Heart right ventricle (tissue), 16 donors: ENCODE data around the gene TMEM86B. TPM values are rescaled to one million over a fixed set of nuclear protein-coding genes. Genes with fewer than 3 reads are reported as not detected.

Source experiments
- ATAC-seq, 8 donors: fragments of 200-7000 bp; cut with Tn5 transposase; one replicate each; pipeline ENCODE4 v1.9.1; 2020; ENCODE audit warnings: mild to moderate bottlenecking in 8 of 8, moderate library complexity in 8 of 8, moderate number of reproducible peaks in 1 of 8
- DNase-seq, 2 donors: peaks; one replicate each; pipeline ENCODE4 v3.0.0-alpha.2; 2020
- H3K27ac ChIP-seq, 10 donors: fragments of 200-600 bp; sonication (generic) in 2 of 10; one replicate each; pipeline versions ENCODE4 v1.5.0 to v1.8.0; 2020 to 2022; ENCODE audit warnings: mild to moderate bottlenecking in 3 of 10
- H3K27me3 ChIP-seq, 7 donors: fragments of 200-600 bp; one replicate each; pipeline ENCODE4 v1.8.0; 2021 to 2022; ENCODE audit warnings: mild to moderate bottlenecking in 2 of 7
- H3K36me3 ChIP-seq, 9 donors: fragments of 200-600 bp; sonication (generic) in 1 of 9; one replicate each; pipeline versions ENCODE4 v1.5.0 to v1.8.0; 2020 to 2022; ENCODE audit warnings: mild to moderate bottlenecking in 2 of 9
- H3K4me1 ChIP-seq, 9 donors: fragments of 200-600 bp; sonication (generic) in 1 of 9; one replicate each; pipeline versions ENCODE4 v1.5.0 to v1.8.0; 2020 to 2022; ENCODE audit warnings: mild to moderate bottlenecking in 4 of 9
- H3K4me3 ChIP-seq, 10 donors: fragments of 200-600 bp; sonication (generic) in 2 of 10; one replicate each; pipeline versions ENCODE4 v1.5.0 to v1.8.0; 2020 to 2022; ENCODE audit warnings: mild to moderate bottlenecking in 7 of 10, moderate library complexity in 2 of 10
- H3K9me3 ChIP-seq, 11 donors: fragments of 200-600 bp in 10 of 11; sonication (generic) in 2 of 11; one replicate each; pipeline versions ENCODE4 v1.5.0 to v1.8.0; 2013 to 2022; ENCODE audit warnings: mild to moderate bottlenecking in 2 of 11, control low read depth in 1 of 11, moderate library complexity in 1 of 11
- WGBS, 2 donors: extraction: QIAGEN DNeasy Blood & Tissue Kit; methylation state at CpG; one replicate each; pipeline ENCODE4 v1.1.7; 2013; ENCODE audit warnings: inconsistent platforms in 1 of 2; 5-methylcytosine and 5-hydroxymethylcytosine counted together
- intact Hi-C, 10 donors: fragments of 100-400 bp; cut with DNase I; formaldehyde crosslinking; loops; one replicate each; pipeline versions ENCODE4 v1.11.1 to v1.14.2; 2022
- polyA plus RNA-seq, 2 donors: library from polyadenylated mRNA; stranded (reverse); fragments of 200-250 nt; gene quantifications; one replicate each; pipeline ENCODE4 v1.2.3, GENCODE V29; 2013
- total RNA-seq, 10 donors: library from RNA; stranded (reverse); fragmentation: NEBNext Ultra II Directional in 3 of 10; extraction: Animal tissue kit (Norgen Biotek cat#: 25700) in 3 of 10; gene quantifications; one replicate each; pipeline versions ENCODE4 v1.2.1 to v1.2.4, GENCODE V29; 2021 to 2023
- TF ChIP-seq, protein P1 (sequence below), 9 donors: fragments of 200-600 bp; sonication (generic) in 2 of 9; IDR thresholded peaks; one replicate each; pipeline versions ENCODE4 v1.5.0 to v1.8.0; 2021 to 2022; ENCODE audit warnings: antibody characterized with exemption in 9 of 9, mild to moderate bottlenecking in 5 of 9, moderate library complexity in 1 of 9
- donor health status: Arrhythmogenic right ventricular cardiomyopathy.
- donor health status: ischemic (EF 13 %, LVEDD 7.1; RV severe dilation, severe dysfunction).
- donor health status: healthy with polysubstance abuse.
- donor health status: DM: no; HTN: yes; CAD: no.
- donor health status: DM: no; HTN: no; CAD: no.
- donor health status: ischemic (EF 25% LVEDD 6.9; RV normal size, moderate dysfunction).
- donor health status: ischemic (EF 25% LVEDD 5.7; RV mildly dilated, moderate dysfunction).
- donor health status: healthy.
- donor health status: DM: yes; HTN: yes; CAD: no.
- donor health status: Ischemic cardiomyopathy.
- donor health status: ischemic (EF 35%, LVEDD 5.7; RV mildly dilated, moderate dysfunction).
- donor health status: nonischemic (EF 11% LVEDD 7.7; RV severe dilation, severe dysfunction).
- donor health status: DM: yes; HTN: yes; CAD: no.
- donor health status: PGD.
- donor health status: ischemic (EF 29% LVEDD 5.4; RV normal size, mild dysfunction).
- donor health status: nonischemic (EF 23%, LVEDD 6.1; RV moderate dilation, normal function).

TMEM86B gene
- total and polyA plus RNA-seq, 12 donors, result 0.77 to 5.9 (median 2.0) TPM

DNA sequence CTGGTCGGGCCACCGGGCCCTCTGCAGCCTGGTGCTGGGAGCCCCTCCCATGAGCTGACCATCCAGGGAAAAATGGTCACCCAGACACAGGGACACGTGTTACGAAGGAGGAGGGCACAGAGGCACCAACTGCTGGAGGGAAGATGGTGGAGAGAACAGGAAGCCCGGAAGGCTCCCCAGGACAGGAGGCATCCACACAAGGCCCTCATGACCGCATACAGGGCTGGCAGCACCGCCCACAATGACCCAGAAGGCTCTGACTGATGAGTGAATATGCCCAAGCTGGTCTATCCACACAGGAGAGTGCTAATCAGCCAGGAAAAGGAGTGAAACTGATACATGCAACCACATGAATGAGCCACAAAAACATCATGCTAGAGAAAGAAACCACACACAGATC, 14.0 kb upstream of the TMEM86B start:
- 71 to 79% methylated on average over 7 of the region's 7 CpGs for WGBS, 2 donors
- intact Hi-C loops, result no loop called here
- ATAC-seq (no peak), DNase-seq (no peak)
- Histone ChIP-seq H3K9me3 (no peaks in the 10 kb centered on the region), H3K36me3 (peaks cover 18 to 96% (median 67%) of the 10 kb centered on the region in 9 donors), H3K4me1 (peaks cover 0 to 8% (median 5%) of the 10 kb centered on the region in 9 donors), H3K27me3 (no peaks in the 10 kb centered on the region), H3K4me3 (no peak overlapping the region), H3K27ac (no peak overlapping the region)
- TF ChIP-seq, protein P1, sequence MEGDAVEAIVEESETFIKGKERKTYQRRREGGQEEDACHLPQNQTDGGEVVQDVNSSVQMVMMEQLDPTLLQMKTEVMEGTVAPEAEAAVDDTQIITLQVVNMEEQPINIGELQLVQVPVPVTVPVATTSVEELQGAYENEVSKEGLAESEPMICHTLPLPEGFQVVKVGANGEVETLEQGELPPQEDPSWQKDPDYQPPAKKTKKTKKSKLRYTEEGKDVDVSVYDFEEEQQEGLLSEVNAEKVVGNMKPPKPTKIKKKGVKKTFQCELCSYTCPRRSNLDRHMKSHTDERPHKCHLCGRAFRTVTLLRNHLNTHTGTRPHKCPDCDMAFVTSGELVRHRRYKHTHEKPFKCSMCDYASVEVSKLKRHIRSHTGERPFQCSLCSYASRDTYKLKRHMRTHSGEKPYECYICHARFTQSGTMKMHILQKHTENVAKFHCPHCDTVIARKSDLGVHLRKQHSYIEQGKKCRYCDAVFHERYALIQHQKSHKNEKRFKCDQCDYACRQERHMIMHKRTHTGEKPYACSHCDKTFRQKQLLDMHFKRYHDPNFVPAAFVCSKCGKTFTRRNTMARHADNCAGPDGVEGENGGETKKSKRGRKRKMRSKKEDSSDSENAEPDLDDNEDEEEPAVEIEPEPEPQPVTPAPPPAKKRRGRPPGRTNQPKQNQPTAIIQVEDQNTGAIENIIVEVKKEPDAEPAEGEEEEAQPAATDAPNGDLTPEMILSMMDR (IDR thresholded peaks at IDR 0.05), result no peak

DNA sequence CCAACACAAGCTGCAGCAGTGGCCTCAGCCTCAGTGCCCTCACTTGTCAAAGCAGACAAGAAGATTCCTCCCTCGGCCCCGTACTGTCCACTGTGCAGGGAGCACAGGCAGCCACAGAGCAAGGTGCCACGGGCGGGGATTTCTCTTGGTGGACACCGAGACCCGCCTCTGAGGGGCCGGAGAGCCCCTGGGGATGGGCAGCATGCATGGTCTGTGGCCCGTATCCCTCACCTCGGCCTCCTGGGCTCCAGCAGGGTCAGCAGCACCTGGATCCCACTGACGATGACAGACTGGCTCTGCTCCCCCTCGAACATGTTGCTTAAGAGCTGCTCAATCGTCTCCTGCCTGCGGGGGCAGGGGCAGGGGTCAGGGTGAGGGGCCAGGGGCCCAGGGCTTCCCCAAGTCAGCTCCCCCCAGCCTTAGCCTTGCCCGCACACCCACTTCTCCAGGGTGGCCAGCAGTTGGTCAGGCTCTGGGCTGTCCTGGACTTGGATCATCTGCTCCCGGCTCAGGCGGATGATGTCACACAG, 13.4 kb upstream of the TMEM86B start:
- intact Hi-C loops, result no loop called here

DNA sequence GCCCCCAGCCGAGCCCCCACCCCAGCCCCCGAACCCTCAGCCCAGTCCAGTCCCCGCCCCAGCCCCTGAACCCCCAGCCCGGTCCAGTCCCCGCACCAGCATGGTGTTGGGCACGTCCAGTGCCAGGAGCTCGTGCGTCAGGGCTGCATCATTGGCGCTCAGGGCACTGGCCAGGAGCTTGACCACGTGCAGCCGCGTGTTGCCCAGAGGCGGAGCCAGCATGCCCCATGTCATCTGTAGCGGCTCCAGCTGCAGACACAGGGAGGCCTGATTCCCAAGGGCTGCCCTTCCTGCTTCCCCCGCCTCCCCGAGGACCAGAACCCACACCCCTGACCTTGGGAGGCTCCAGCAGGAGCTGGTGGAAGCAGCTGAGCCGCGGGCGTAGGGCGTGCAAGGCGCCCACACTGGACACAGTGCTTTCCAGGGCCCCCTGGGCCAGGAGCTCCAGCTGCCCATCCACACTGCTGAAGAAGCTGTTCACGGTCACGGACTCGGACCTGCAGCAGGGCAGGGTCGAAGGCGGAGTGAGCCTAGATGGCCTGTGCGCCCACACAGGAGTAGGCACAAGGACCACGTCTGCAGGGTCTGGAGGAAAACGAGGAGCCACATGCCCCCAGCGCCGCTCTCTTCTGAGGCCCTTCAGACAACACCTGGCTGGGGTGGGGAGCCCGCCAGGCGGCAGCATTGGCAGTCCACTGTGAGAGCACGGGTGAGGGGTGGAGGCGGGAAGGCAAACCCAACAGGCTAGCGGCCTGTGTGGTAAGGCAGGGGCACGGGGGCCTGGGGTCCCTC, 12.8 kb upstream of the TMEM86B start:
- 90 to 93% methylated on average over 34 to 37 of the region's 37 CpGs for WGBS, 2 donors
- no peak for ATAC-seq
- Histone ChIP-seq H3K36me3 (peaks cover 23 to 99% (median 79%) of the 10 kb centered on the region in 9 donors), H3K27me3 (no peaks in the 10 kb centered on the region), H3K27ac (no peak overlapping the region), H3K4me1 (no peaks in the 10 kb centered on the region), H3K4me3 (no peak overlapping the region), H3K9me3 (no peaks in the 10 kb centered on the region)
- TF ChIP-seq, protein P1 (IDR thresholded peaks at IDR 0.05), result no peak
- DNase-seq, result no peak
- intact Hi-C loops, result no loop called here

More for the DNA sequence above, 13.4 kb upstream of the TMEM86B start:
- Histone ChIP-seq H3K4me1 (peaks cover 0 to 3% (median under 1%) of the 10 kb centered on the region in 9 donors), H3K27ac (no peak overlapping the region), H3K9me3 (no peaks in the 10 kb centered on the region), H3K36me3 (peaks cover 18 to 99% (median 73%) of the 10 kb centered on the region in 9 donors), H3K4me3 (no peak overlapping the region), H3K27me3 (no peaks in the 10 kb centered on the region)
- TF ChIP-seq, protein P1 (IDR thresholded peaks at IDR 0.05), result no peak
- 91% methylated on average over 16 of the region's 16 CpGs for WGBS, 2 donors
- DNase-seq (no peak), ATAC-seq (peak in 1 of 8 donors; percentile 29)

DNA sequence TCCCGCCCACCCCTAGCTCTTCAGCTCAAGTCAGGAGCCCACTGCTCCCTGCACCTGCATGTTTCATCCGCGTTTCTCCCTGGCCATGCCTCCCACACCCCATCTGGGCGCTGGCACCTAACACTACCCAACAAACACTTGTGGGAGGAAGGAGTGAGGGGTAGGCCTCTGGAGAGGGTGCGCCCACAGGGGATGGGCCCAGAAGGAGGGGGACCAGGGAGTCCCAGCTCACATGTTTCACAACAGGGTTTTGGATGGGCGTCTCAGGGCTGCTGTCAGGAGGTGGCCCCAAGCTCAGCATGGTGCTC, 12.1 kb upstream of the TMEM86B start:
- 92 to 96% methylated on average over 6 of the region's 6 CpGs for WGBS, 2 donors
- Histone ChIP-seq H3K36me3 (peaks cover 23 to 99% (median 86%) of the 10 kb centered on the region in 9 donors), H3K9me3 (no peaks in the 10 kb centered on the region), H3K4me1 (no peaks in the 10 kb centered on the region), H3K27ac (no peak overlapping the region), H3K4me3 (no peak overlapping the region), H3K27me3 (no peaks in the 10 kb centered on the region)
- no peak for DNase-seq
- TF ChIP-seq, protein P1 (IDR thresholded peaks at IDR 0.05), result no peak
- intact Hi-C loops, result no loop called here
- ATAC-seq, result no peak
